Right lobe of liver (tissue), 4 donors: ENCODE results near the gene GAS2L2.
"Not testable (repeated sequence)": the region's sequence is repeated elsewhere in the genome, so short reads cannot be mapped to it uniquely, and the experiment has no call there.

Experiments
- POLR2A ChIP-seq: fragments of 450-650 bp; IDR thresholded peaks from one replicate; pipeline ENCODE4 v1.6.1; 2017; ENCODE audit warnings: antibody characterized with exemption, mild to moderate bottlenecking
- TF ChIP-seq, protein P1 (sequence below), 4 donors: fragments of 200-600 bp in 3 of 4; fragments of 450-650 bp in 1 of 4; IDR thresholded peaks; one replicate each; pipeline versions ENCODE4 v1.5.1 to v1.8.0; 2016 to 2022; ENCODE audit warnings: antibody characterized with exemption in 4 of 4, mild to moderate bottlenecking in 2 of 4
- donor health status: DM: no; HTN: no; CAD: no.
- donor health status: DM: no; HTN: no; CAD: no.
- donor health status: DM: no; HTN: yes; CAD: no.

DNA sequence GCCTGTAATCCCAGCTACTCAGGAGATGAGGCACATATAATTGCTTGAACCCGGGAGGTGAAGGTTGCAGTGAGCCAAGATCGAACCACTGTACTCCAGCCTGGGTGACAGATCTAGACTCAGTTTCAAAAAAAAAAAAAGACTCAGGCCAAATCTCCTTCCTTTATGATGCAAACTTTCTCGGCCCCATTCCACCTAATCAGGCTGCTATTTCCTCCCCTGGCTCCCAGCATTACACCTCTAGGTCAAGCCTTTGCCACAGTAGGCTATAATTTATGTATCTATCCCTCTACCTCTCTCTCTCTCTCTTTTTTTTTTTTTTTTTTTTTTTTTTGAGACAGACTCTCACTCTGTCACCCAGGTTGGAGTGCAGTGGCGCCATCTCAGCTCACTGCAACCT, 1.5 kb downstream of the GAS2L2 start:
- TF ChIP-seq, protein P1, sequence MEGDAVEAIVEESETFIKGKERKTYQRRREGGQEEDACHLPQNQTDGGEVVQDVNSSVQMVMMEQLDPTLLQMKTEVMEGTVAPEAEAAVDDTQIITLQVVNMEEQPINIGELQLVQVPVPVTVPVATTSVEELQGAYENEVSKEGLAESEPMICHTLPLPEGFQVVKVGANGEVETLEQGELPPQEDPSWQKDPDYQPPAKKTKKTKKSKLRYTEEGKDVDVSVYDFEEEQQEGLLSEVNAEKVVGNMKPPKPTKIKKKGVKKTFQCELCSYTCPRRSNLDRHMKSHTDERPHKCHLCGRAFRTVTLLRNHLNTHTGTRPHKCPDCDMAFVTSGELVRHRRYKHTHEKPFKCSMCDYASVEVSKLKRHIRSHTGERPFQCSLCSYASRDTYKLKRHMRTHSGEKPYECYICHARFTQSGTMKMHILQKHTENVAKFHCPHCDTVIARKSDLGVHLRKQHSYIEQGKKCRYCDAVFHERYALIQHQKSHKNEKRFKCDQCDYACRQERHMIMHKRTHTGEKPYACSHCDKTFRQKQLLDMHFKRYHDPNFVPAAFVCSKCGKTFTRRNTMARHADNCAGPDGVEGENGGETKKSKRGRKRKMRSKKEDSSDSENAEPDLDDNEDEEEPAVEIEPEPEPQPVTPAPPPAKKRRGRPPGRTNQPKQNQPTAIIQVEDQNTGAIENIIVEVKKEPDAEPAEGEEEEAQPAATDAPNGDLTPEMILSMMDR (IDR thresholded peaks at IDR 0.05) = not testable (repeated sequence)
- TF ChIP-seq POLR2A = not testable (repeated sequence)
